Osteocyte (in vitro differentiated cells): ENCODE measurements around the gene TNS1. TPM values are rescaled to one million over a fixed set of nuclear protein-coding genes. Genes with fewer than 3 reads are reported as not detected.
A peak's percentile ranks its signal among the peaks of the same experiment; 100 is the strongest.

Source experiments
- DNase-seq: peaks from one replicate; pipeline ENCODE4 v3.0.0; 2021; ENCODE audit warnings: mixed read lengths; ENCODE audit not compliant: unreplicated experiment; ENCODE audit errors: extremely low spot score
- H3K27ac Mint-ChIP-seq: one replicate; pipeline ENCODE4 v1.8.0; 2021; ENCODE audit warnings: mild to moderate bottlenecking, mixed read lengths; ENCODE audit not compliant: unreplicated experiment
- H3K27me3 Mint-ChIP-seq: one replicate; pipeline ENCODE4 v1.8.0; 2021; ENCODE audit warnings: mixed read lengths; ENCODE audit not compliant: unreplicated experiment
- H3K36me3 Mint-ChIP-seq: one replicate; pipeline ENCODE4 v1.8.0; 2021; ENCODE audit warnings: mixed read lengths; ENCODE audit not compliant: unreplicated experiment
- H3K4me1 Mint-ChIP-seq: one replicate; pipeline ENCODE4 v1.8.0; 2021; ENCODE audit warnings: mixed read lengths; ENCODE audit not compliant: unreplicated experiment
- H3K4me3 Mint-ChIP-seq: one replicate; pipeline ENCODE4 v1.8.0; 2021; ENCODE audit warnings: mild to moderate bottlenecking, moderate library complexity, mixed read lengths; ENCODE audit not compliant: unreplicated experiment
- H3K9me3 Mint-ChIP-seq: one replicate; pipeline ENCODE4 v1.8.0; 2021; ENCODE audit warnings: mixed read lengths; ENCODE audit not compliant: unreplicated experiment
- CTCF ChIP-seq: fragments of 200-600 bp; sonication (generic); IDR thresholded peaks from 2 replicates; pipeline ENCODE4 v1.5.0; 2021; ENCODE audit warnings: antibody characterized with exemption, mild to moderate bottlenecking, moderate library complexity
- total RNA-seq: library from RNA; stranded (reverse); gene quantifications from 2 replicates; pipeline ENCODE4 v1.2.1, GENCODE V29; 2021

The TNS1 gene
- total RNA-seq, 1 donor from 2014 or later, result 80.8 TPM

- peaks cover 13% of the 10 kb centered on the region for H3K36me3 Mint-ChIP-seq
- H3K27ac Mint-ChIP-seq, result peak overlapping the region; percentile 79
- no peak overlapping the region for H3K4me3 Mint-ChIP-seq
- H3K27me3 Mint-ChIP-seq, result no peaks in the 10 kb centered on the region
- TF ChIP-seq CTCF, result no peak
- H3K4me1 Mint-ChIP-seq, result peaks cover 20% of the 10 kb centered on the region
- no peak for DNase-seq
- H3K9me3 Mint-ChIP-seq, result peaks cover 7% of the 10 kb centered on the region
Measured at GRCh38 chr2:217972037-217972436, 30.8 kb downstream of the TNS1 start.

- no peak for TF ChIP-seq CTCF
- no peaks in the 10 kb centered on the region for H3K27me3 Mint-ChIP-seq
- H3K9me3 Mint-ChIP-seq, result peaks cover 7% of the 10 kb centered on the region
Measured at GRCh38 chr2:217971166-217971565, 31.6 kb downstream of the TNS1 start.

GRCh38 chr2:217970206-217970605 is 32.6 kb downstream of the TNS1 start:
- H3K27ac Mint-ChIP-seq, result peak overlapping the region; percentile 42
- H3K27me3 Mint-ChIP-seq, result no peaks in the 10 kb centered on the region
- DNase-seq, result no peak
- H3K4me1 Mint-ChIP-seq, result peaks cover 37% of the 10 kb centered on the region
- peaks cover 7% of the 10 kb centered on the region for H3K9me3 Mint-ChIP-seq
- no peak overlapping the region for H3K4me3 Mint-ChIP-seq
- no peak for TF ChIP-seq CTCF
- H3K36me3 Mint-ChIP-seq, result peaks cover 13% of the 10 kb centered on the region

More at GRCh38 chr2:217971166-217971565, 31.6 kb downstream of the TNS1 start:
- Mint-ChIP-seq H3K27ac (no peak overlapping the region), H3K4me1 (peaks cover 27% of the 10 kb centered on the region), H3K36me3 (peaks cover 13% of the 10 kb centered on the region), H3K4me3 (no peak overlapping the region)
- DNase-seq, result no peak

- no peak for TF ChIP-seq CTCF
- Mint-ChIP-seq H3K27me3 (no peaks in the 10 kb centered on the region), H3K4me1 (peaks cover 43% of the 10 kb centered on the region), H3K4me3 (no peak overlapping the region), H3K36me3 (peaks cover 13% of the 10 kb centered on the region), H3K27ac (no peak overlapping the region), H3K9me3 (peaks cover 7% of the 10 kb centered on the region)
- no peak for DNase-seq
Measured at GRCh38 chr2:217969588-217969987, 33.2 kb downstream of the TNS1 start.

GRCh38 chr2:217968023-217968422 is 34.8 kb downstream of the TNS1 start:
- Mint-ChIP-seq H3K9me3 (peaks cover 7% of the 10 kb centered on the region), H3K36me3 (peaks cover 12% of the 10 kb centered on the region), H3K27ac (peak overlapping the region; percentile 41), H3K27me3 (no peaks in the 10 kb centered on the region), H3K4me3 (no peak overlapping the region), H3K4me1 (peaks cover 48% of the 10 kb centered on the region)
- no peak for TF ChIP-seq CTCF
- DNase-seq, result no peak
